NT2/D1 (cell line): Measurements from ENCODE around the gene ACSF2.

Experiments
- SUZ12 ChIP-seq: IDR thresholded peaks from 2 replicates; pipeline ENCODE4 v1.6.1; 2011; ENCODE audit not compliant: insufficient read length, insufficient read depth; ENCODE audit errors: extremely low read depth
- YY1 ChIP-seq: IDR thresholded peaks from 2 replicates; pipeline ENCODE4 v1.6.1; 2011; ENCODE audit not compliant: insufficient read length, insufficient read depth

DNA sequence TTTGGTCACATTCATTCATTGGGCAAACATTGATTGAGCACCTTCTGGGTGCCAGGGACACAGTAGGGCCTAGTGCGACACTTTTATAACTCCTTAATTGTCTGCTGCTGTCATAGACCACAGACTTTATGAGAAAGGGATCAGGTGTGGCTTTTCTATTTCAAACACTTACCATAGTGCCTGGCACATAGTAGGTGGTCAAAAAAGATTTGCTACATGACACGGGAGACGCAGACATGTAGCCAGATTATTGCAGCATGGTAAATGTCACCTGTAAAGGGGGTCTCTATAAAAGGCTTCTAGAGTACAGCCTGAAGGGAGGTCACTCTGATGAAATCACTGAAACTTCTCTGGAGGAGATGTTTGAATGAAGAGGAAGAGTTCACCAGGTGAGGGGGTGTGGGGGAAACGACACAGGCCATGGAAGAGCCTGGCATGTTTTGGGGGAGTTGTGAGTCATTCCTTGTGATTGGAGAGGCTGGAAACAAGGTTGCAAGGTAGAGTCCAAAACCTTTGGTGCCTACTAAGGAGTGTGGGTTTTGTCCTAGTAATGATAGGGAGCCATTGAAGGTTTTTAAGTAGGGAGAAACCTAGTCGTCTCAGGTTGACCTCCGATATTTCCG, 54.2 kb downstream of the ACSF2 start:
- no peak for TF ChIP-seq YY1
- TF ChIP-seq SUZ12 = no peak
